NCI-H1417 treated with DMSO at 0.1 percent for 48 hours (cell line): Measurements from ENCODE around the gene PRR35.
"Not testable (repeated sequence)": the region's sequence is repeated elsewhere in the genome, so short reads cannot be mapped to it uniquely, and the experiment has no call there.

Source experiments
- DNase-seq: peaks from one replicate; lab custom pipeline; 2025; lab: John Stamatoyannopoulos, UW

The PRR35 gene

DNA sequence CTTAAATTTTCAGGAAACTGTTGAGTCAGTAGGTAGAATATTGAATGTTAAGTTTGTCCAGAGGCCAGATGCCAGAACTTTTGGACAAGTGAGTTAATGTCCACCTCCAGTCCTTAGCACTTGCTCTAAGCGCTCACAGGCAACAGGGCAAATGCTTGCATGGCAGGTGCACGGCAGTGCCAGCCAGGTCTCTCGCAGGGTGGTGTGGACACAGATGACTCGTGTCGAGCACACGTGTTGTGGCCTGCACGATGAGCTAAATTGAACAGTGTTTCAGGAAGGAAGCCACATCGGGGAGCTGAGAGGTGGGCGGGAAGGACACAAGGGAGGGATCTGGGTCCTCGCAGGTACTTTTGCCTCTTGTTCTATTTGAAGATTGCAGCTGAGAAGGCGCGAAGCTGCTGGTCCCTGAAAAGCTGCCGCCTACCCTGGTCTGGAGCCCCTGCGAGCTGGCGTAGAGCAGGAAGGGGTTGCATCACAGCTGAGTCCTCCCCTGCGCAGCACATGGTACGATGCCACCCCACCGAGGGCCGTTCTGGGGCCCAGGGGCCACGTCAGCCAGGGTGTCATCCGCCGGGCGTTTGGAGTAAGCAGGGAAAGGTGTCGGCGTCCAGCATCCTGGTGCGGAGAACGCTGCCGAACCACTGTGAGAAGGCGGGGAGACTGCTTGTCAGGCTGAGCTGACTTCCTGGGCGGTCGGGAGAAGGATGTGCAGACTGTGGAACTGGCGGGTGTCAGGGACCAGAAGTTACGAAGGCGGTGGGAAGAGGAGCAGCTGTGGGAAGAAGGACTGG is 35.9 kb downstream of the PRR35 start:
- no peak for DNase-seq

DNA sequence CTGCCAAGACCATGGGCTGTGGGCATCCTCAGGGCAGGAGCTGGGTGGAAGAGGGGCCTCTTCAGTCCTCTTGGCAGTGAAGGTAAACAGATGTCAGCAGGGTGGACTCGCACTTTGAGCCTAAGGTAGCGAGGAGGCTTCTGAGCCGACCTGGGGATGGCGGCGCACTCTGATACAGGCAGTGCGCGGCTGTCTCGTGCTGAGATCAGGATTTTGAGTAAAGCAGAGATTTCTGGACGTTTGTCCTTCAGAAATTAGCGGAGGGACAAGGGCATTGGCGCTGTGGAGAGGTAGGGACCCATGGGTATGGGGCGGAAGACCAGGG is 36.5 kb downstream of the PRR35 start:
- no peak for DNase-seq

DNA sequence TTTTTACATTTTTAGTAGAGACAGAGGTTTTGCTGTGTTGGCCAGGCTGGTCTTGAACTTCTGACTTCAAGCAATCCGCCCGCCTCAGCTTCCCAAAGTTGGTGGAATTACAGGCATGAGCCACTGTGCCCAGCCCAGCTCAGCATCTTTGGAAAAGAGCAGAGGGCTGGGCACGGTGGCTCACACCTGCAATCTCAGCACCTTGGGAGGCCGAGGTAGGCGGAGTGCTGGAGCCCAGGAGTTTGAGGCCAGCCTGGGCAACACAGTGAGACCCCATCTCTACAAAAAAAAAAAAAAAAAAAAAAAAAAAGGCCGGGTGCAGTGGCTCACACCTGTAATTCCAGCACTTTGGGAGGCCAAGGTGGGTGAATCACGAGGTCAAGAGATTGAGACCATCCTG is 37.5 kb downstream of the PRR35 start:
- DNase-seq, result not testable (repeated sequence)

DNA sequence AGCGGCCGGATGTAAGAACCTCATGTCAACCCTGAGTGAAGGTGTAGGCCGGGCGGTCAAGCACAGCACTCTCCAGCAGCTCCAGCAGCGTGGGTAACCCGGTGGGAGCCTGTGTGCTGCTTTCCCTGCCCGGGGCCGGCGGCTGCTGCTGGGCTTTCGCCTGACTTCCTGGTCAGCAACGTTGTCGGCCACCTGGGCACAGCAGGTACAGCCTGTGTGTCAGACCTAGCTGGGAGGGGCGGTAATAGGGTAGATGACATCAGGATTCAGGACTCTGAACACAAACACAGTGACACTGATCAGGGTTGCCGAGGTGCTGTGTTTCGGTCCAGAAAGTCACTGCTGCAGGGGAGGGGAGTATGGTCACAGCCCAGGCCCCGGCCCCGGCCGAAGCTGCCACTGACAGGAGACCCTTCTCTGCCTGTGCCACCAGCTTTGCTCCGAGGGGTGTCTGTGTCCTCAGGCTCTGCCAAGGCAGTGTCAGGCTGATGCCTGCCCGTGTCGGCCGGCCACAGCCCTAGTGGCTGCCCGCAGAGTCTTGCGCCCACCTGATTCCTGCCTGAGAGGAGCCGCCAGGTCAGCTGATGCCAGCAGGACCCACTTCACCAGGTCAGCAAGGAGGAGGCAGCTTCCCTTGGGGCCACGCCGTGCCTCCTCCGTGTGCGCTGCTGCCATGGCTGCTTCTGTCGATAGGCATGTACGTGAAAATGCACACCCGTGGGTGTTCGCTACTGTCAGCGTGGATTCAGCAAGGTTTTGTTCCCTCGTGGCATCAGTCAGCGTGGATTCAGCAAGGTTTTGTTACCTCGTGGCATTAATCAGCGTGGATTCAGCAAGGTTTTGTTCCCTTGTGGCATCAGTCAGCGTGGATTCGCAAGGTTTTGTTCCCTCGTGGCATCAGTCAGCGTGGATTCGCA is 38.9 kb downstream of the PRR35 start:
- no peak for DNase-seq

DNA sequence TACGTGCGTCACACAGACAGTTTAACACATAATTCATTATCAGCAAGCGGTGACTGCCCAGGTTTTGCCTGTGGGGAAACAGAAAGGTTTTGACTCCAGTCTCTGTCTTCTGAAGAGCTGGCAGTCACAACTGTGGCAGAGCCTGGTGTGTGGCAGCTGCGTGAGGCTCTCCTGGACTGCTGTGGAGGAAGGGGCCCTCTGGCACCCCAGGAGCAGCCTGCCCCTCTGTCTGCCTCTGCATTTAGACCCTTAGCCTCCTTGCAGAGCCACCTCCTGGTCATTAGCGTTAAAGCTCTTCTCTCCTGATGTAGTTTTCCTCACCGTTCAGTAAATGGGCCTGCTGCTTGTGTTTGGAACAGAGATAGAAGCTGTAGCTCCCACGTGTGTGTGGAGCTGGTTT is 40.6 kb downstream of the PRR35 start:
- no peak for DNase-seq

DNA sequence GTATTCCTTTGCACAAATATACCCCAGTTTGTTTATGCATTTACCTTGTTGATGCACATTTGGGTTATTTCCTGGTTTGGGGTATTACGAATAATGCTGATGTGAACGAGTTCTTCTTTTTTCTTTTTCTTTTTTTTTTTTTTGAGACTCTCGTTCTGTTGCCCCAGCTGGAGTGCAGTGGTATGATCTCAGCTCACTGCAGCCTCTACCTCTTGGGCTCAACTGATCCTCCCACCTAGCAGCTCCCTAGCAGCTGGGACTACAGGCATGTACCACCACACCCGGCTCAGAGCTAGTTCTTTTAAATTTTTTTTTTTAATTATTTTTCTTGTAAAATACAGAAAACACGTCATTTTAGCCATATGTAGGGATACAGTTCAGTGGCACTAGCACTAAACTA is 43.7 kb downstream of the PRR35 start:
- no peak for DNase-seq

DNA sequence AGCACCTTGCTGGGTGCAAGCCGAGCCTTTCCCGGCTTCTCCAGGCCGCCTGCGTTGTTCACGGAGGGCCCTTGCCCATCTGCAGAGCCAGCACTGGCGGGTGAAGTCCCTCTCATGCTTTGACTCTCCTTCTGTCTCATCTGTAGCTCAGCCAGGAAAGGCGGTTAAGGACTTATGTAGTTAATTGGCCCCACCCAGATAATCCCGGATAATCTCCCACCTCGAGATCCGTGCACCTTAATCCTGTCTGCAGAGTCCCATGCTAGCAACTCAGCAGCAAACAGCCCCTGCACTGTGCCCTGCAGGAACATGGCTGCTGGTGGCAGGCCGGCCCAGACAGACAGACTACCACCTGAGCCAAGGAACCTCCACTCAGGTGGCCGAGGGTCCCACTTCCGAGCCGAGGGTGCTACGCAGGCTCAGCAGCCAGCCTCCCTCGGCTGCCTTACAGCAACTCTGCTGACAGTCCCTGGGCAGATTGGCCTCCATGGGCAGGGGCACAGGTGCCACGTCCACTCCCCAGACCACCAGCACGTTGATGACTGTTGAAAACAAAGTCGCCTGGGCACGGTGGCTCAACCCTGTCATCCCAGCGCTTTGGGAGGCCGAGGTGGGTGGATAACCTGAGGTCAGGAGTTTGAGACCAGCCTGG is 46.6 kb downstream of the PRR35 start:
- no peak for DNase-seq

DNA sequence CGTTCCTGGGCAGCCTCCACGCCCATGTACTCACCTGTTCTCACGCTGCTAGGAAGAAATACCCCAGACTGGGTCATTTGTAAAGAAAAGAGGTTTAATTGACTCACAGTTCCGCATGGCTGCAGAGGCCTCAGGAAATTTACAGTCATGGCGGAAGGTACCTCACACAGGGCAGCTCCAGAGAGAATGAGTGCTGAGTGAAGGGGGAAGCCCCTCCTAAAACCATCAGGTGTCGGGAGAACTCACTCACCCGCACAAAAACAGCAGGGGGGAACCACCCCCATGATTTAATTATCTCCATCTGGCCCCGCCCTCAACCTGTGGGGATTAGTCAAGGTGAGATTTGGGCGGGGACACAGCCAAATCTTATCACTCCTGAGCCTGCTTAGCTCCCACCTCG is 47.8 kb downstream of the PRR35 start:
- DNase-seq, result no peak

DNA sequence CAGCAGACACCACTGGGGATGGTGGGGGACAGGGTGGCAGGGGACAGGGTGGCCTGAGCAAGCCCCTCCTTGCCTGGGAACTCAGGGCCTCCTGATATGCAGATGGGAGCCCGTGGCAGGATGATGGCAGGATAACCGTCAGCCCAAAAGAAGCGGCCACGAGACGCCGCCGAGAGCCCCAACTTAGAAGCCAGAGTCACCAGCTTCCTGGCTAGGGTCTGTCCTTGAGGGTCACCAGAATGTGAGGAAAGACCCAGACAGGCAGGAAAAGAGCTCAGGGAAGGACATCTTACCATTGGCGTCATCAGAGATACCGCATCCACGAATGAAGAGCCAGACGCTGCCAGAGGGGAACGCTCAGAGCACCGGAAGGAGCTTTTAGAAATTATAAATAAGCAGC is 49.1 kb downstream of the PRR35 start:
- no peak for DNase-seq

DNA sequence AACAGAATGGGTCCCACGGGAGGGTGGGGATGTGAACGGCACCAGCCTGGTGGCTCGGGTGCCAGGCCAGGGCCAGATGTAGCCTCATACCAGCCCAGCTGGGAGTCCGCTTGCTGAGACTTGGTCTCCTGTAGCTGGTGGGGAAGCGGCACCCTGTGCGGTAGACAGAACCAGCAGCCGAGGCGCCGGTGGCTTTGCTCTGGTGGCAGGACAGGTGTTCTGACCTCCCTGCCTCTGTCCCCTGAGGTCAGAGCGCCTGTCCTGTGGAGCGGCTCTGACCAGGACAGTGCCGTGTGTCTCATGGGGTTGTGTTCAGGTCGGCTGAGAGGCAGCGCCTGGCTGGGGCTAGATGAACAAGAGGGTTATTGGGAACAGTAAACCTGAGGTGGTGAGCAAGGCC is 49.8 kb downstream of the PRR35 start:
- no peak for DNase-seq

DNA sequence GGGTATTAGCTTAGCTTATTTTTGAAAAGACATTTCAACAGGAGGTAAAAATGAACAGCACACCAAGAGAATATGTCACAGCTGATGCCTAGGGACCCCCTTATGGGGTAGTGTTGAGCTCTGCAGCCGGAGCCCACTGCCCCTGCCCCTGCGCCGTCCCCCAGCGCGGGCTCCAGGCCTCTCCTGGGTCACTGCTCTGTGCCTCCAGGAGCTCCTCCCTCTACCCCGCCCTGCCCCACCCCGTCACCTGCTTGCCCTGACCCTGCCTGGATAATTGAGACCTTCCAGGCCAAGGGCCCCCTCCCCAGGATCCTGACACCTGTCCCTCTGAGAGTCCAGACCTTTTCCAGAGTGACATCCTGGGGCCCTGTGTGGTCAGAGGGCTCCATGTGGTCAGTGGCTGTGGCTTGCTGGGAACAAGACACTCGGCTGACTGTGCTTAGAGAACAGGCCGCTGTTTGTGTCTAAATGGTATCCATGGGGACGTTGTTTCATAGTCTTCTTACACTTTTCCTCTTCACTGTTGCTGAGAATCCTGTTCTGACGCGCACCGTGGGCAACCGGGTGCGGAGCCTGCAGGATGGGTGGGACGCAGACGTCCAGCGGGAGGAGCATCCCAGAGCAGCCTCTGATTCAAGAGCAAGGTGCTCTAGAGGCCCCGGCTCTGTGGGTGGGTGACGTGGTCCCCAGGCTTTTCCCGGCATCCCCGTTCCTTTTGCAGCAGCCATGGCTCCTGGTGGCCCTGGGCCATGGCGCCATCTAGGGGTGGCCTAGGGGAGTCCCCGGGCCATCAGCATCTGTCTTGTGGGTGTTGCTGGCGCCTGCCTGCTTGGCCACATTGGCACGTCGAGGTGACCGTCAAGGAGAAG is 50.6 kb downstream of the PRR35 start:
- no peak for DNase-seq

DNA sequence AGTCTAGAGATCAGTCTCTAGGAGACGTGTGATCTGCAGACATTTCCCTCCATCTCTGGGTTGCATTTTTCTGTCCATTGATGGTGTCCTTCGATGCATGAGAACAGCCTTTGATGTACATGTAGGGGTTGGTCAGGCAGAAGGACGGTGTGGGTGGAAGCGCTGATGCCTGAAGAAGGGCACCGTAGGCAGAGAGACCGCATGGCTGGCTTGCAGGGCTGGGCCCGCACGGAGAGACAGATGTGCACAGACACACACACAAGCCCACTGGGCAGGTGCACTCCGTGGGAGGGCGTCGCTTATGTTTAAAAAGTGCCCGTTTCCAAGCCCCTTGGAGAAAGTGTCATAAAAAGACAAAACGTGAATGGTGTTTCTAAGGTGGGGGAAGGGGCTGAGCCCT is 54.9 kb downstream of the PRR35 start:
- DNase-seq, result no peak
